ENCODE measurements around the gene CD52.

DNA sequence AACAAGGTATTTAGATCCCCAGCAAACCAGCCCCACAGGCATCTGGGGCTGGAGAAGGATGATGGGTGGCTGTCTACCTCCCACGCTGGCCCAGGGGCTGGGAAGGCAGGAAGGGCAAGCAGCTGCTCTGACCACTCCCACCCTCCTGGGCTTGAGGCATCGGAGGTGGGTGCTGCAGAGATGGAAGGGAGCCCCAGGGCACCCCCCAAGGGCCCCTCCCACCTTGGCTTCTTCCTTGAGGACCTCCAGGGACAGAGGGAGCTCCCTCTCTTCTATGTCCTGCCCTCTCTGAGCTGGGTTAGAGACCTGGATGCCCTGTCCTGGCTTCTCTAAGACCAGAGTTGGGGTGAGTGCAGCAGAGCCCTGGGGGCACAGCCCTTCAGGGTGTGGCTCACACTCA is 3.1 kb downstream of the CD52 start:
- TF ChIP-seq, protein P1, sequence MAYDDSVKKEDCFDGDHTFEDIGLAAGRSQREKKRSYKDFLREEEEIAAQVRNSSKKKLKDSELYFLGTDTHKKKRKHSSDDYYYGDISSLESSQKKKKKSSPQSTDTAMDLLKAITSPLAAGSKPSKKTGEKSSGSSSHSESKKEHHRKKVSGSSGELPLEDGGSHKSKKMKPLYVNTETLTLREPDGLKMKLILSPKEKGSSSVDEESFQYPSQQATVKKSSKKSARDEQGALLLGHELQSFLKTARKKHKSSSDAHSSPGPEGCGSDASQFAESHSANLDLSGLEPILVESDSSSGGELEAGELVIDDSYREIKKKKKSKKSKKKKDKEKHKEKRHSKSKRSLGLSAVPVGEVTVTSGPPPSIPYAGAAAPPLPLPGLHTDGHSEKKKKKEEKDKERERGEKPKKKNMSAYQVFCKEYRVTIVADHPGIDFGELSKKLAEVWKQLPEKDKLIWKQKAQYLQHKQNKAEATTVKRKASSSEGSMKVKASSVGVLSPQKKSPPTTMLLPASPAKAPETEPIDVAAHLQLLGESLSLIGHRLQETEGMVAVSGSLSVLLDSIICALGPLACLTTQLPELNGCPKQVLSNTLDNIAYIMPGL (CRISPR knock-in tag; IDR thresholded peaks at IDR 0.05) = no peak
- TF ChIP-seq CREM (CRISPR knock-in tag; IDR thresholded peaks at IDR 0.05) (no peak), CREB1 (CRISPR knock-in tag; IDR thresholded peaks at IDR 0.05) (no peak), RELA (CRISPR knock-in tag; IDR thresholded peaks at IDR 0.05; ENCODE audit: borderline replicate concordance) (no peak), JUN (CRISPR knock-in tag; IDR thresholded peaks at IDR 0.05) (no peak), ELF4 (CRISPR knock-in tag; IDR thresholded peaks at IDR 0.05; ENCODE audit: low read depth) (no peak)
- TF ChIP-seq, protein P2, sequence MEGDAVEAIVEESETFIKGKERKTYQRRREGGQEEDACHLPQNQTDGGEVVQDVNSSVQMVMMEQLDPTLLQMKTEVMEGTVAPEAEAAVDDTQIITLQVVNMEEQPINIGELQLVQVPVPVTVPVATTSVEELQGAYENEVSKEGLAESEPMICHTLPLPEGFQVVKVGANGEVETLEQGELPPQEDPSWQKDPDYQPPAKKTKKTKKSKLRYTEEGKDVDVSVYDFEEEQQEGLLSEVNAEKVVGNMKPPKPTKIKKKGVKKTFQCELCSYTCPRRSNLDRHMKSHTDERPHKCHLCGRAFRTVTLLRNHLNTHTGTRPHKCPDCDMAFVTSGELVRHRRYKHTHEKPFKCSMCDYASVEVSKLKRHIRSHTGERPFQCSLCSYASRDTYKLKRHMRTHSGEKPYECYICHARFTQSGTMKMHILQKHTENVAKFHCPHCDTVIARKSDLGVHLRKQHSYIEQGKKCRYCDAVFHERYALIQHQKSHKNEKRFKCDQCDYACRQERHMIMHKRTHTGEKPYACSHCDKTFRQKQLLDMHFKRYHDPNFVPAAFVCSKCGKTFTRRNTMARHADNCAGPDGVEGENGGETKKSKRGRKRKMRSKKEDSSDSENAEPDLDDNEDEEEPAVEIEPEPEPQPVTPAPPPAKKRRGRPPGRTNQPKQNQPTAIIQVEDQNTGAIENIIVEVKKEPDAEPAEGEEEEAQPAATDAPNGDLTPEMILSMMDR (IDR thresholded peaks at IDR 0.05) = no peak
- TF ChIP-seq, protein P3, sequence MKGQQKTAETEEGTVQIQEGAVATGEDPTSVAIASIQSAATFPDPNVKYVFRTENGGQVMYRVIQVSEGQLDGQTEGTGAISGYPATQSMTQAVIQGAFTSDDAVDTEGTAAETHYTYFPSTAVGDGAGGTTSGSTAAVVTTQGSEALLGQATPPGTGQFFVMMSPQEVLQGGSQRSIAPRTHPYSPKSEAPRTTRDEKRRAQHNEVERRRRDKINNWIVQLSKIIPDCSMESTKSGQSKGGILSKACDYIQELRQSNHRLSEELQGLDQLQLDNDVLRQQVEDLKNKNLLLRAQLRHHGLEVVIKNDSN (CRISPR knock-in tag; IDR thresholded peaks at IDR 0.05) = no peak
- TF ChIP-seq, protein P4, sequence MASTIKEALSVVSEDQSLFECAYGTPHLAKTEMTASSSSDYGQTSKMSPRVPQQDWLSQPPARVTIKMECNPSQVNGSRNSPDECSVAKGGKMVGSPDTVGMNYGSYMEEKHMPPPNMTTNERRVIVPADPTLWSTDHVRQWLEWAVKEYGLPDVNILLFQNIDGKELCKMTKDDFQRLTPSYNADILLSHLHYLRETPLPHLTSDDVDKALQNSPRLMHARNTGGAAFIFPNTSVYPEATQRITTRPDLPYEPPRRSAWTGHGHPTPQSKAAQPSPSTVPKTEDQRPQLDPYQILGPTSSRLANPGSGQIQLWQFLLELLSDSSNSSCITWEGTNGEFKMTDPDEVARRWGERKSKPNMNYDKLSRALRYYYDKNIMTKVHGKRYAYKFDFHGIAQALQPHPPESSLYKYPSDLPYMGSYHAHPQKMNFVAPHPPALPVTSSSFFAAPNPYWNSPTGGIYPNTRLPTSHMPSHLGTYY (CRISPR knock-in tag; IDR thresholded peaks at IDR 0.05) = no peak
- TF ChIP-seq, protein P5, sequence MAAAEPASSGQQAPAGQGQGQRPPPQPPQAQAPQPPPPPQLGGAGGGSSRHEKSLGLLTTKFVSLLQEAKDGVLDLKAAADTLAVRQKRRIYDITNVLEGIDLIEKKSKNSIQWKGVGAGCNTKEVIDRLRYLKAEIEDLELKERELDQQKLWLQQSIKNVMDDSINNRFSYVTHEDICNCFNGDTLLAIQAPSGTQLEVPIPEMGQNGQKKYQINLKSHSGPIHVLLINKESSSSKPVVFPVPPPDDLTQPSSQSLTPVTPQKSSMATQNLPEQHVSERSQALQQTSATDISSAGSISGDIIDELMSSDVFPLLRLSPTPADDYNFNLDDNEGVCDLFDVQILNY (CRISPR knock-in tag; IDR thresholded peaks at IDR 0.05) = no peak
- TF ChIP-seq, protein P6, sequence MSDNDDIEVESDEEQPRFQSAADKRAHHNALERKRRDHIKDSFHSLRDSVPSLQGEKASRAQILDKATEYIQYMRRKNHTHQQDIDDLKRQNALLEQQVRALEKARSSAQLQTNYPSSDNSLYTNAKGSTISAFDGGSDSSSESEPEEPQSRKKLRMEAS (CRISPR knock-in tag; IDR thresholded peaks at IDR 0.05) = no peak

Measured in WTC11 (cell line).